NCI-H526 (cell line): ENCODE measurements around the gene CEACAM16.
"Not testable (repeated sequence)": the region's sequence is repeated elsewhere in the genome, so short reads cannot be mapped to it uniquely, and the experiment has no call there.

Source experiments
- DNase-seq, 2 experiments: peaks; one replicate each; lab custom pipeline; 2025; lab: John Stamatoyannopoulos, UW

Gene CEACAM16

DNA sequence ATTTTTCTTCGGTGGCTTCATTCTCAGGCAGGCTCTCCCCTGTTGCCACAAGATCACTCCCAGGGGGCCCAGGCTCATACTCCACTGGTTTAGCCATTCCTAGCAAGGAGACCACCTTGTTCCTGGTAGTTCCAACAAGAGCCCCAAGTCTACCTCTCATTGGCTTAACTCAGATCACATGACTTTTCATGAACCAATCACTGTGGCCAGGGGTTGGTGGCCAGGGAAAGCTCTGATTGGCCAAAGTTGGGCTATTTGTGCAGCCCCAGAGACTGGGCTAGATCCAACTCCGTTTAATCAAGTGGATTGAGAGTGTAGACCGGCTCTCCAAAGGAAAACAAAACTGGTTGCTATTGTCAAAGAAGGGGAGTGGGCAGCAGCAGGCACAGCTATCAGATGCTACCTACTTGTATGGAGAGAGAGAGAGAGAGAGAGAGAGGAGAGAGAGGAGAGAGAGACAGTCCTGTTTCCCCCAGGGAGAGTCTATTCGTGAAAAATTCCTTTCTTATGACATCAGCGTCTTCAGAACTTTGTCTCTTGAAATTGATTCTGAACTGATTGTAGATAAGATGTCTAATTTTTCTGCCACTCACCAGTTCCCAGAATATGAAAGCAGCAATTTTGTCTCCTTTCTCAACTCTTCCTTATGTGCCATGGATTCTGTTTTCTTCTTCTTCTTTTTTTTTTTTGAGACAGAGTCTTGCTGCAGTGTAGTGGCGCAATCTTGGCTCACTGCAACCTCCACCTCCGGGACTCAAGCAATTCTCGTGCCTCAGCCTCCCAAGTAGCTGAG lies 21.7 kb upstream of the CEACAM16 start:
- DNase-seq: no peak

- no peak for DNase-seq
Observed at GRCh38 chr19:44680536-44680935, 18.4 kb upstream of the CEACAM16 start.

DNA sequence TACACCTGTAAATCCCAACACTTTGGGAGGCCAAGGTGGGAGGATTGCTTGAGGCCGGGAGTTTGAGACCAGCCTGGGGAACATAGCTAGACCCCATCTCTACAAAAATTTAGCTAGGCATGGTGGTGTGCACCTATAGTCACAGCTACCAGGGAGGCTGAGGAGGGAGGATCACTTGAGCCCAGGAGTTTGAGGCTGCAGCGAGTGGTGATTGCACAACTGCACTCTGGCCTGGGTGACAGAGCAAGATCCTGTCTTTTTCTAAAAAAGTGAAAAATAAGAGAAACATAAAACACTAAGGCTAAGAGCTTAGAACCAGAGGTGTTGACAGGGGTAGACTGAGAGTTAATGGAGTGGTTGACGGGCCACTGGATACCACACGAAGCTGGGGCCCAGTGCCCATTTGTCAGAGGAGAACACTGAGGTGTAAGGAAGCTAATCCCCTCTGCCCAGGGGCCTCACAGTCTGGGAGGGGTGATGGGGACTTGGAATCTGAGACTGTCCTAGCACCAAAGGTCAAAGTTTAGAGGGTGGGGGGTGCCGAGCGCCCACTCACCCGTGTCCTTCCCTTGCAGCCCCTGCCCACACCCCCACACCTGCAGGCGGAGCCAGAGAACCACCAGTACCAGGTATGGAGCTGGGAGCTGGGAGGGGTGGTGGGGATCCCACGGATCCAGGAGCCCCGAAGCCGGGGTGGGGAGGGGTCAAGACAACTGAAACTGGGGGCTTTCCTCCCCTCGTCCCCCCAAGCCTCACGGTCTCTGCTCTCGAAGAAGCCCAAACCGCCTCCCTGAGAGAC lies 16.8 kb upstream of the CEACAM16 start:
- DNase-seq: no peak

- no peak for DNase-seq
Observed at GRCh38 chr19:44682807-44683206, 16.1 kb upstream of the CEACAM16 start.

DNA sequence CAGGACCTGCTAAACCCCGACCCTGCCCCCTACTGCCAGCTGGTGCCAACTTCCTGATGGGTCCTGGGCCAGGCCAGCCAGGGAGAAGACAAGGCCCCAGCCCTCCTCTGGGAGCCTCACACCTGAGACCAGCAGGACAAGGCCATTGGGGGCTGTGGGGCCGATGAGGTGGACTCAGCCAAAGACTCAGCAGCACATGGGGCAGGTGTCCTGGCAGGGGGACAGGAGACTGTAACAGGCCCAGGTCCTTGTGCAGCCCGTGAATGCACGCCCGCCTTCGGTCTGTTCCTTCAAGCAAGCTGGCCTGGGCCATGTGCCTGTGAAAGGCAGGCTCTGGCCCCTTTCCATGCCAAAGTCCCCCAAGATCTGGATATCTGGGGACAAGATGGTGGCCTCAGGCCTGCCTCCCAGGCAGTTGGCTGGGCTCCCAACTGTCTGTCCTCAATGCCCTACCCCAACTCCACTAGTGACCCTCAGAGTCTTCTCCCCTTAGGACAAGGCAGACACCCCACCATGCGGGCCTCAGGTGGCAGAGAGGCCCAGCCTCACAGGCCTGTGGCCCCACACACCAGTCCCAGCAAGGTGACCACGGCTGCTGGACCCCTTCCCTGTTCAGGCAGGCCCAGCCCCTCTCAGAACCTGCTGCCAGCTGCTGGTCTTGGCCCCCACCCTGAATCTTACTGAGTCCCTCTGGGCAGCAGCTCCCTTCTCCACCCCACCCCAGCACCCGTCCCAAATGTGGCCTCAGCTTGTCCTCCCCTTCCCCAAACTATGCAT lies 15.3 kb upstream of the CEACAM16 start:
- no peak for DNase-seq

GRCh38 chr19:44684396-44684795 lies 14.6 kb upstream of the CEACAM16 start:
- not testable (repeated sequence) for DNase-seq

DNA sequence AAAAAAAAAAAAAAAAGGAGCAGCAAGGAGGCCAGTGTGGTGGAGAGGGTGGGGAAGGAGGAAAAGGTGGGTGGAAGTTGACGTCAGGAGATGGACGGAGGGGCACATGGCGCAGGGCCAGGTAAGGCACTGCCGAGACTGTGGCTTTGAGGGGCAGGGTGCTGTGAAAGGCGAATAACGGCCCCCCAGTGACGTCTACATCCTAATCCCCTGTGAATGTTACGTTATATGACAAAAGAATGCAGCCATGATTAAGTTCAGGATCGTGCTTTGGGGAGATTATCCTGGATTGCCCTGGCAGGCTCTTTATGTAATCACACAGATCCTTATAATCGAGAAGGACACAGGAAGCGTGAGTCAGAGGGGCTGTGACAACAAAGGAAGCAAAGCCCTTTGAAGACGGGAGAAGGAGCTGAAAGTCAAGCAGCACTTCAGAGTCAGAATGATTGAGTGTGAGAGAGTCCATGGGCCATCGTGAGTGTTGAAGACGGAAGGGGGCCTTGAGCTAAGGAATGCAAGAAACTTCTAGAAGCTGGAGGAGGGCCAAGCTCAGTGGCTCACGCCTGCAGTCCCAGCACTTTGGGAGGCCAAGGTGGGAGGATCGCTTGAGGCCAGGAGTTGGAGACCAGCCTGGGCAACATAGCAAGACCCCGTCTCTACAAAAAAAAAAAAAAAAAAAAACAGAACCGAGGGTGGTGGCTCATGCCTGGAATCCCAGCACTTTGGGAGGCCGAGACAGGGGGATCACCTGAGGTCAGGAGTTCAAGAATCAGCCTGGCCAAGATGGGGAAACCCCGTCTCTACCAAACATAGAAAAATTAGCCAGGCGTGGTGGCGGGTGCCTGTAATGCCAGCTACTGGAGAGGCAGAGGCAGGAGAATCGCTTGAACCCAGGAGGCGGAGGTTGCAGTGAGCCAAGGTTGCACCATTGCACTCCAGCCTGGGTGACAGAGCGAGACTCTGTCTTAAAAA lies 13.8 kb upstream of the CEACAM16 start:
- DNase-seq: no peak

DNA sequence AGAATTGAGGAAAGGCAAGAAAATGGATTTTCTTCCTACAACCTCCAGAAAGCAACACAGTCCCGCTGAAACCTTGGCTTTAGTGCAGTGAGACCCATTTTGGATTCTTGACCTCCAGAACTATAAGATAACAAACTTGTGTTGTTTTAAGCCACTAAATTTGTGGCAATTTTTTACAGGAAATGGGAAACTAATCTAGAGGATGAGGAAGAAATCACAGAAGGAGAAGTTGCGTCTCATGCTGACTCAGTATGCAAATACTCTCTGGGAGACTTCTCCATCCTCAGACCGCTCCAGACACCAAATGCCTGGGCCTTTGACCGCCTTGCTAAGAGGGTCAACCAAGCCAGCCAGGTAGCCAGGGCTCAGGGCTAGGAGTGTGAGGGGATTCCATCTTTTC lies 13.1 kb upstream of the CEACAM16 start:
- no peak for DNase-seq

GRCh38 chr19:44686896-44687295 lies 12.1 kb upstream of the CEACAM16 start:
- no peak for DNase-seq

GRCh38 chr19:44687888-44688287 lies 11.1 kb upstream of the CEACAM16 start:
- no peak for DNase-seq

DNA sequence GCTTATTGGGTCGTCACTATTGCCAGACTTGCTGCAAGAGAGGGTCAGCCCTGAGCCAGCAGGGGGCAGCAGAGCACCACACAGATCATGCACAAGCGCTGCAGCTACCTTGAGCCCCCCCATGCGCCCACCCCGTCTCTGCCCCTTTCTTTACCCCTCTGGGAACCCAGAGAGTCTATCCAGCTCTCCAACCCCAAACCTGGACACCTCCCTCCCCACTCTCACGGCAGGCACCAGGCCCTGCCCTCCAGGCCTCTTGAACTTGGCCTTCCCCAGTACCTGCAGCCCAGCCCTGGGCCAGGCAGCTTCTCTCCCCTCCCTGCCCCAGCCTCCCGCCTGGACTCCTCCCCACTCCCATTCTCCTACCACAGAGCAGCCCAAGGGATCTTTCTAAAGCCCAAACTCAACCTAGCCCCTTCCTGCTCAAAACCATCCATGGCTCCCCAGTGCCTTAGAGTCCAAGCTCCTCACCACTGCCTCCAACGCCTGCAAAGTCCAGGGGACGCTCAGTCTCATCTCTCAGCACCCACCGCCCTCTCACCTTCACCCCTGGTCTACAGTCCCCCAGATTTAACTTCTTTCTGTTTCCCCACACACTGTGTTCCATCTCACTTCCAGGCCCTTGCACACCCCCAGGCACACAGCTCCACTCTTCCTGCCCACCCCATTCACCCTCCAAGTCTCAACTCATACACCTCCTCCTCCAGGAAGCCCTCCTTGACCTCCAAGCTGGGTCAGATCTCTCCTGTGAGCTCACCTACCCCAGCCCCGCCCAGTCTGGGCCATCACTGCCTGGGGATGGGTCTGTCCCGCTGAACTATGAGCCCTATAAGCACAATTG lies 9.4 kb upstream of the CEACAM16 start:
- peak; percentile 8 to 69 for DNase-seq

- DNase-seq: no peak
Observed at GRCh38 chr19:44690131-44690440, 8.9 kb upstream of the CEACAM16 start.

DNA sequence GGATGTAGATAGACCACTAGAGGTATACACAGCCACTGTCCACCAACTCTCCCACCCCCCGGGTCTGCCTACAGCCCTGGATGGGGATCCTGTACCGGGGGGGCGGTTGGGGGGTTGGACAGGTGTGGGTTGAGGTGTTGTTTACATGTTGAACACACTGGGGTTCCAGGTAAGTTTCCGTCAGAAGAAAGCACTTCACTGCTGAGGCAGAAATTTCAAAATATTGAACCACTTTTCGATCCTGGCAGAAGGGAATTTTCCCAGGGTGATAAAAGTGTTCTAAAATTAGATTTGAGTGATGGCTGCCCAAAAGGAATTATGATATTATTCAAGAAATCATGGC lies 6.6 kb upstream of the CEACAM16 start:
- DNase-seq: no peak

GRCh38 chr19:44694184-44694579 lies 4.8 kb upstream of the CEACAM16 start:
- no peak for DNase-seq

GRCh38 chr19:44696939-44697669 lies 1.8 kb upstream of the CEACAM16 start:
- DNase-seq: no peak

- no peak for DNase-seq
Observed at GRCh38 chr19:44697670-44698034, 1.3 kb upstream of the CEACAM16 start.

DNA sequence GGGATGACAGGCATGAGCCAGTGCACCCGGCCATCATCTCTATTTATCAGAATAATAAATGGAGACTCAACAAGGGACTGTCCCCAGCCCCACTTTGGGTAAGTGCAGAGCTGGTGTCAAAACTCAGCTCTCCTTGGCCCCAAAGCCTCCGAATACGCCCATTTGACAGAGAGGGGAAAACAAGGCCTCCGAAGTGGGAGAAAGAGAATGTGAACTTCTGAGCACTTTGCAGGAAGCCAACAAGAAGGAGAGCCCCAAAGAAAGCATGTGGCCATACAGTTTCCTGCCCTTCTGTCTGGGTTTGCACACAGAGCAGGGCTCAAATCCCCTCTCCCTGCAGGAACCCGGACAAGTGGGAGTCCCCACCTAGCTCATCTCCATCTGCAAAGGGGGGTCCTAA lies 1.6 kb downstream of the CEACAM16 start:
- no peak for DNase-seq

- DNase-seq: no peak
Observed at GRCh38 chr19:44701228-44701627, 2.3 kb downstream of the CEACAM16 start.

DNA sequence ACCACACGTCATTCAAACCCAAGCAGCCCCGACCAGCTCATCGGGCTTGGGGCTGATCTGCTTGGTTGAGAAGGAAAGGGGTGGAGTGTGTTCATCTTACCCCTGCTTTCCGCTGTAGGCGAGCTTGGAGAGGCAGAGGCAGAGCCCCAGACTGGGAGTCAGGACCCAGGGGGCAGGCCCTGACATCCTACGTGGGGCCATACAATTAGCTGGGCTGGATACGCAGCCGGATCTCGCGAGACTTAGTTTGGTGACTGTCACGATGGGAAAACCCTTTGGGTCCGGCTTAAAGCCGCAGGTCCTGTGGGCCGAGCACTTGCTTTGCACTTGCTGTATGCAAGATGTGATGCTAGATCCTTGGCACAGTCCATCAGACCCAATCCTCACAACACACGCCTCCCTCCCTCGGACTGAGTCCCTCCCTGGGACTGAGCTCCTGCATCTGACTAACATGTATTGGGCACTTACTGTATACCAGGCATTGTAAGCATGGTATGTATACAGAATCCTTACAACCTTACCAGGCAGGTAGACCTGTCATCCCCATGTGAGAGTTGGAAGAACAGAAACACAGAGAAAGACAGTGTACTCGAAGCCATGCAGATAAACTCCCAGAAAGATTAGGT lies 3.7 kb downstream of the CEACAM16 start:
- DNase-seq: no peak
